T47D (cell line): ENCODE measurements around the gene RAB5IF.
"Not testable (repeated sequence)": the region's sequence is repeated elsewhere in the genome, so short reads cannot be mapped to it uniquely, and the experiment has no call there.

ENCODE experiments used
- DNase-seq, 2 experiments: peaks; one replicate each; pipeline versions ENCODE4 v3.0.0 to v3.0.0-alpha.2; 2011 to 2012; ENCODE audit warnings: low read depth in 1 of 2, low spot score in 1 of 2
- JUND ChIP-seq: IDR thresholded peaks from 2 replicates; pipeline ENCODE4 v1.6.1; 2012; ENCODE audit warnings: low read depth
- in situ Hi-C: cut with HindIII; loops from 2 replicates; pipeline ENCODE4 v1.10.0; 2016; ENCODE audit warnings: low sequenced_read_pairs, low pct_unique_long_range_greater_than_20kb

RAB5IF gene

DNA sequence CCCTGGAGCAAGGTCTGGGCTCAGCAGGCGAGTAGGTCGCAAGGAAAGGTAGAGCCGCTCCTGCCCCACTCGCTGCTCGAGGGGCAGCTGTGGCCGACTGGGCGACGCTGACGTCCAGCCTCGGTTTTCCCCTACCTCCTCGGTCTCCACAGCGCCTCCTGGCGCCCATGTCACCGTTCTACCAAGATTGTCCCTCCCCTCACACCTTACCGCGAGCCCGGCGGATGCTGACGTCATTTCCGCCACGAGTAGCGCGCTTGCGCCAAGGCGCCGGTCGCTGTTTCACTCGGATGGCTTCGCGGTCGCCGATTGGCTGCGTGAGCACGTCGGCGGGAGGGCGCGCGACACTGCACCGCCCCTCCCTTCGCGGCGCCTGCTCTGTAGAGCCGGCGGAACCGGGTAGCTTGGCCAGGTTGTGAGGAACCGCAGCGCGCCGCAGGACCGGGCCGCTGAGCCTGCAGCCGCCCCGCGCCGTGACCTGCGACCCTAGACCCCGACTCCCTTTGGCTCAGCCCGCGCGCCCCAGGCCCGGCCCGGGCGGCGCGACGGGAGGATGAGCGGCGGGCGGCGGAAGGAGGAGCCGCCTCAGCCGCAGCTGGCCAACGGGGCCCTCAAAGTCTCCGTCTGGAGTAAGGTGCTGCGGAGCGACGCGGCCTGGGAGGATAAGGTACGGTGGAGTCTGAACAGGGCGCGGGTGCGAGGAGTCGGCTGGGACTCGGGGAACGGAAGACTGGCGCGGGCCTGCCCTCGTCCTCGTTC is at the start of gene RAB5IF:
TSS of gene RAB5IF (plus strand) at position 381 of the 759 bp plus-strand sequence. CDS start at position 554, 173 bp downstream.
- in situ Hi-C loops: no loop called here
- no peak for TF ChIP-seq JUND
- DNase-seq: peak; percentile 86 to 99

DNA sequence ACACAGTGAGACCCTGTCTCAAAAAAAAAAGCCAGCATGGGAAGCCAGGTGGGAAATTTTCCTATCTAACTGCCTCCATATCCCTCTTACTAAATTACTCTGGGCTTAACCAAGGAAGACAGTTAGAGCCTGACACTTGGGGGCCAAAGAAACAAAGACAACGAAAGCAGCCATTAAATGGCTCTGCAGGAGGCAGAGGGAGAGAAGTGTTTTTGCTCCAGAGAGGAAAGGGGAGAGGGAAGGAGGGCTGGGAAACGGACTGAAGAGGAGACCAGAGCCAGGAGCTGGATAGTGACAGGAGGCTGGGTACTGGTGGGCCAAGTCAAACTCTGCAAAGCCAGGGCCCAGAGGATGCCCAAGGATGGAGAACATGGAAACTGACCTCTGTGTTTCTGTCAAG is 42.9 kb upstream of the RAB5IF start:
- no peak for DNase-seq
- no peak for TF ChIP-seq JUND
- in situ Hi-C loops: no loop called here

DNA sequence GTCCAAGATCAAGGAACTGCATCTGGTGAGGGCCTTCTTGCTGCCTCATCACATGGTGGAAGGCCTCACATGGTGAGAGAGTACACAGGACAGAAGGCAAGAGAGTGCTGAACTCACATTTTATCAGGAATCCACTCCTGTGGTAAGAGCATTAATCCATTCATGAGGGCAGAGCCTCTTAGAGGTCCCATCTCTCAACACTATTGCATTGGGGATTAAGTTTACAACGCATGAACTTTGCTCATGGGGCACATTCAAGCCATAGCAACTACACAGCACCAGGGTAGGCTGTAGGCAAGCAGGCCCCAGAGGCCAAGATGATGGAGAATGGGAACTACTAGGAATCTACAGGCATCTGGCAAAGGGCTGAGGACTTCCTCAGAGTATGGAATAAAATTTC is 42.2 kb upstream of the RAB5IF start:
- TF ChIP-seq JUND: no peak
- in situ Hi-C loops: no loop called here
- DNase-seq: no peak

DNA sequence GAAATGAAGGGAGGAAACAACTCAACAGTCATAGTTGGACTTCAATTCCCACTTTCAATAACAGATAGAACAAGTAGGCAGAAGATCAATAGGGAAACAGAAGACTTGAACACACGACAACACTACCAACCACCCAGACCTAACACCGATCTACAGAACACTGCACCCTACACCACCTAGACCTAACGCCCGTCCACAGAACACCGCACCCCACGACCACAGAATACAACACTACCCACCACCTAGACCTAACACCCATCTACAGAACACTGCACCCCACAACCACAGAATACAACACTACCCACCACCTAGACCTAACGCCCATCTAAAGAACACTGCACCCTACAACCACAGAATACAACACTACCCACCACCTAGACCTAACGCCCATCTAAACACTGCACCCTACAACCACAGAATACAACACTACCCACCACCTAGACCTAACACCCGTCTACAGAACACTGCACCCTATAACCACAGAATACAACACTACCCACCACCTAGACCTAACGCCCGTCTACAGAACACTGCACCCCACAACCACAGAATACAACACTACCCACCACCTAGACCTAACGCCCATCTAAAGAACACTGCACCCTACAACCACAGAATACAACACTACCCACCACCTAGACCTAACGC is 41.4 kb upstream of the RAB5IF start:
- DNase-seq, in situ Hi-C loops: not testable (repeated sequence)

DNA sequence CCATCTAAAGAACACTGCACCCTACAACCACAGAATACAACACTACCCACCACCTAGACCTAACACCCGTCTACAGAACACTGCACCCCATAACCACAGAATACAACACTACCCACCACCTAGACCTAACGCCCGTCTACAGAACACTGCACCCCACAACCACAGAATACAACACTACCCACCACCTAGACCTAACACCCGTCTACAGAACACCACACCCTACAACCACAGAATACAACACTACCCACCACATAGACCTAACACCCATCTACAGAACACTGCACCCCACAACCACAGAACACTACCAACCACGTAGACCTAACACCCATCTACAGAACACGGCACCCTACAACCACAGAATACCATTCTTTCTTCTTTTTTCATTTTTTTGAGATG is 40.9 kb upstream of the RAB5IF start:
- DNase-seq, in situ Hi-C loops: not testable (repeated sequence)

GRCh38 chr20:36565520-36565919 is 40.1 kb upstream of the RAB5IF start:
- TF ChIP-seq JUND: no peak
- DNase-seq: no peak
- in situ Hi-C loops: no loop called here

GRCh38 chr20:36569847-36570429 is 35.6 kb upstream of the RAB5IF start:
- in situ Hi-C loops: no loop called here
- DNase-seq: no peak
- TF ChIP-seq JUND: no peak

GRCh38 chr20:36571564-36572504 is 33.7 kb upstream of the RAB5IF start:
- no peak for TF ChIP-seq JUND
- no peak for DNase-seq
- in situ Hi-C loops: no loop called here

DNA sequence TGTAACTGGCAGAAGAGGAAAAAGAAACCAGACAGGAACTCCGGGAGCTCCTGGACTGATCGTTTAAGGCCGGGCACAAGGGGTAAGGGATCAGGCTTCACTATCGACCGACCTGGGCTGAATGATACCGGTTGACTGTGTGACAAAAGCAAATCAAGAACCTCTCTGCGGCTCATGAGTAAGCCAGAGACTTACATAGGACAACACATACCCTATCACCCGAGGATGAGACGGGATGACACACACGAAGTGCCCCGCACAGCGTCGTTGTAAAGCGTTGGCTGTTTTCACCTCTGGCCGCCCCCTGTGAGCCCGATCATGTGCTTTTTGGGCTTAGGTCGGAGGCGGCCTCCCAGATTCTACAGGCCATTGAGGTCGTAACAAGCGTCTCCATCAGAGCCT is 32.9 kb upstream of the RAB5IF start:
- peak in 1 of 2 experiments; percentile 47 for DNase-seq
- no peak for TF ChIP-seq JUND
- in situ Hi-C loops: no loop called here

DNA sequence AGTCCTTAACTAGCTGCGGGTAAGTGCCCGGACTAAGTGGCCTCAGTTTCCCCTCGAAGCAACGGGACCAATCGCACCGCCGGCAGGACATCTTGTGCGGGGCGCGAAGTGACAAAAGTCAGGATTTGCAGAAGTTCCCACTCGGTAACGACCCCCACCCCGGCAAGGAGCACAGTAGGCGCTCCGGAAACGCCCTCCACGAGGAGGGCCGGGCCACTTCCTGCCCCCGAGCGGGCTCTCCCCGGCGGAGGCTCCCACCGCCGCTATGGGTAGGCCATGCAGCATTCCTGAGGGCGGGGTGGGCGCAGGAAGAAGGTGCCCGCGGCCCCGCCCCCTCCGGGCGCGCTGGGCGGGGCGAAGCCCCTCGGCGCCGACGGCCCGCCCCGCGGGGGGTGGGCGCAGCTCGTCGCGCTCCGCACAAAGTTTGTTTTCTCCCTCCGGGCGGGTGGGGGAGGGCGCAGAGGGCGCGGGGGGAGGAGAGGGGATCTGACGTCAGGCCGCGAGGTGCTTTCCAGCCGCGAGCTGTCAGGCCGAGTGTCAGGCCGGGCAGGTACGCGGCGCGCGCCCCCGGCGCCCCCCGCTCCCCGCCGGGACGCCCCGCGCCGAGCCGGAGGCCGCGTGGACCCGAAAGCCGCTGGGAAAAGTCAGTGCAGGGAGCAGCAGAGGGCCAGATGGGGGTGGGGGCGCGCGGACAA is 32.3 kb upstream of the RAB5IF start, which contains the start of gene TGIF2:
TSS of gene TGIF2 (plus strand) at position 495 of the 695 bp plus-strand sequence. CDS start 5,178 bp downstream, outside the sequence.
- in situ Hi-C loops: no loop called here
- no peak for TF ChIP-seq JUND
- peak; percentile 89 to 91 for DNase-seq

- in situ Hi-C loops: no loop called here
- DNase-seq: peak in 1 of 2 experiments; percentile 29
- no peak for TF ChIP-seq JUND
Observed at GRCh38 chr20:36573798-36574365, 31.7 kb upstream of the RAB5IF start.
